K562 (cell line): ENCODE measurements around the gene DOK3. TPM values are rescaled to one million over a fixed set of nuclear protein-coding genes. Genes with fewer than 3 reads are reported as not detected.

Experiments
- ATAC-seq: fragments of 200-7000 bp; cut with Tn5 transposase; 3 replicates; pipeline ENCODE4 v1.9.1; 2020; ENCODE audit warnings: moderate library complexity
- BruUV-seq: library from RNA; stranded (reverse); fragments of 400-500 nt; replicated peaks from 2 replicates; lab custom pipeline; 2021; lab: Mats Ljungman, UMichigan
- CTCF ChIA-PET: fragments of 300-600 bp; formaldehyde crosslinking; extraction: SDS; loops from one replicate; lab custom pipeline; 2021; ENCODE audit warnings: low intra/inter-chr PET ratio; lab: Yijun Ruan, JAX
- POLR2A ChIA-PET: fragments of 300-600, 350-650 bp; sonication (Branson Sonifier 250); formaldehyde crosslinking; extraction: SDS; loops from one replicate; lab custom pipeline; 2021; ENCODE audit warnings: antibody characterized with exemption, inconsistent platforms; lab: Yijun Ruan, JAX
- DNase-seq, 4 experiments: peaks; one replicate each; pipeline versions ENCODE4 v3.0.0 to v3.0.0-alpha.2; 2011 to 2018; ENCODE audit warnings: low spot score in 3 of 4, mixed read lengths in 3 of 4; ENCODE audit errors: extremely low read depth in 1 of 4
- FAIRE-seq: peaks from 2 replicates; lab custom pipeline; 2011; peaks lifted over from hg19 to GRCh38; lab: Jason Lieb, UNC
- H2AFZ ChIP-seq: 2 replicates; pipeline ENCODE4 v1.6.0; 2011; ENCODE audit warnings: low read depth, low read length, control low read depth, inconsistent platforms
- H3K27ac ChIP-seq: fragments of 200-600 bp; 3 replicates; pipeline ENCODE4 v1.8.0; 2011; ENCODE audit warnings: low read depth, mild to moderate bottlenecking, control low read depth, inconsistent platforms, low read length, moderate library complexity, mixed read lengths; ENCODE audit errors: extremely low read depth
- H3K27me3 ChIP-seq, 2 experiments: fragments of 300-600 bp in 1 of 2; 2 replicates in 1 of 2; 3 replicates in 1 of 2; pipeline versions ENCODE4 v1.6.0 to v1.8.0; 2011; ENCODE audit warnings: inconsistent platforms in 2 of 2, low read length in 2 of 2, mild to moderate bottlenecking in 1 of 2, mixed read lengths in 1 of 2, moderate library complexity in 1 of 2; ENCODE audit not compliant: control insufficient read depth in 2 of 2, insufficient read depth in 2 of 2
- H3K36me3 ChIP-seq: fragments of 300-600 bp; 3 replicates; pipeline ENCODE4 v1.8.0; 2011; ENCODE audit warnings: mild to moderate bottlenecking, low read length, inconsistent platforms; ENCODE audit not compliant: control insufficient read depth, insufficient read depth
- H3K4me1 ChIP-seq, 2 experiments: fragments of 200-600 bp in 1 of 2; replicated peaks in 1 of 2; 2 replicates in 1 of 2; 3 replicates in 1 of 2; pipeline versions ENCODE4 v1.5.1 to v1.8.0; 2011; ENCODE audit warnings: inconsistent platforms in 2 of 2, low read length in 2 of 2, mild to moderate bottlenecking in 1 of 2, mixed read lengths in 1 of 2, moderate library complexity in 1 of 2; ENCODE audit not compliant: control insufficient read depth in 2 of 2, insufficient read depth in 2 of 2
- H3K4me2 ChIP-seq: 2 replicates; pipeline ENCODE4 v1.6.1; 2011; ENCODE audit warnings: low read length, control low read depth, inconsistent platforms, mixed read lengths; ENCODE audit not compliant: insufficient read depth
- H3K4me3 ChIP-seq: fragments of 200-600 bp; sonication (generic), shearing (Covaris generic); 2 replicates; pipeline ENCODE4 v1.5.1; 2016; ENCODE audit warnings: control low read depth, inconsistent platforms
- H3K79me2 ChIP-seq: fragments of 200-600 bp; 3 replicates; pipeline ENCODE4 v1.8.0; 2011; ENCODE audit warnings: low read length, inconsistent platforms; ENCODE audit not compliant: control insufficient read depth, insufficient read depth
- H3K9ac ChIP-seq, 2 experiments: 2 replicates each; pipeline versions ENCODE4 v1.6.0 to v1.6.1; 2011; ENCODE audit warnings: low read depth in 2 of 2, low read length in 2 of 2, control low read depth in 1 of 2, inconsistent platforms in 1 of 2, mild to moderate bottlenecking in 1 of 2, mixed read lengths in 1 of 2; ENCODE audit not compliant: insufficient read depth in 1 of 2
- H3K9me1 ChIP-seq: one replicate; pipeline ENCODE4 v1.6.0; 2011; ENCODE audit warnings: inconsistent platforms, mild to moderate bottlenecking, low read length, moderate library complexity; ENCODE audit not compliant: control insufficient read depth, insufficient read depth
- H3K9me3 ChIP-seq: replicated peaks from 2 replicates; pipeline ENCODE4 v1.5.1; 2011; ENCODE audit warnings: low read depth, low read length, inconsistent platforms; ENCODE audit not compliant: control insufficient read depth, insufficient read depth
- H4K20me1 ChIP-seq: replicated peaks from 2 replicates; pipeline ENCODE4 v1.6.1; 2011; ENCODE audit warnings: low read length, inconsistent platforms, mixed read lengths; ENCODE audit not compliant: control insufficient read depth, insufficient read depth
- ARID1B ChIP-seq: fragments of 450-650 bp; IDR thresholded peaks from 2 replicates; pipeline ENCODE4 v1.6.1; 2016; ENCODE audit warnings: antibody characterized with exemption, mild to moderate bottlenecking, inconsistent platforms
- FOS ChIP-seq: IDR thresholded peaks from 3 replicates; pipeline ENCODE4 v1.6.1; 2011; ENCODE audit not compliant: insufficient read length; ENCODE audit errors: extremely low read depth
- HNRNPK ChIP-seq: fragments of 200-400 bp; formaldehyde crosslinking; IDR thresholded peaks from one replicate; pipeline ENCODE4 v1.6.1; 2018; ENCODE audit warnings: mild to moderate bottlenecking, low read depth, low read length; ENCODE audit not compliant: poor library complexity, severe bottlenecking
- MAZ ChIP-seq, 2 experiments: fragments of 450-650 bp in 1 of 2; sonication (generic) in 1 of 2; formaldehyde crosslinking; IDR thresholded peaks in 1 of 2; conservative IDR thresholded peaks in 1 of 2; 2 replicates each; pipeline versions ENCODE4 v1.4.0 to v1.5.0; 2020; ENCODE audit warnings: mild to moderate bottlenecking in 1 of 2, missing genetic modification reagents in 1 of 2
- NCOR1 ChIP-seq: fragments of 450-650 bp; IDR thresholded peaks from 2 replicates; pipeline ENCODE4 v1.6.1; 2016; ENCODE audit warnings: mild to moderate bottlenecking, moderate library complexity
- PHF8 ChIP-seq: fragments of 200-600 bp; sonication (generic); IDR thresholded peaks from 2 replicates; pipeline ENCODE4 v1.6.1; 2012; ENCODE audit warnings: mixed run types, mild to moderate bottlenecking, inconsistent platforms, low read length, moderate library complexity, borderline replicate concordance
- POLR2G ChIP-seq: fragments of 200-400 bp; formaldehyde crosslinking; IDR thresholded peaks from 2 replicates; pipeline ENCODE4 v1.6.1; 2017; ENCODE audit warnings: low read depth, mild to moderate bottlenecking, antibody characterized with exemption, low read length, moderate library complexity
- RBBP5 ChIP-seq: fragments of 200-600 bp; sonication (generic); IDR thresholded peaks from 2 replicates; pipeline ENCODE4 v1.6.1; 2012; ENCODE audit warnings: borderline replicate concordance, mild to moderate bottlenecking, low read length, control low read depth, inconsistent platforms; ENCODE audit not compliant: insufficient read depth, poor library complexity, severe bottlenecking
- WHSC1 ChIP-seq: IDR thresholded peaks from one replicate; pipeline ENCODE4 v1.6.1; 2012; ENCODE audit warnings: low read length, control low read depth, inconsistent platforms
- ZBTB7A ChIP-seq: IDR thresholded peaks from 2 replicates; pipeline ENCODE4 v1.6.1; 2011; ENCODE audit warnings: low read depth, mild to moderate bottlenecking, low read length, moderate library complexity, borderline replicate concordance; ENCODE audit not compliant: control insufficient read depth
- ZNF668 ChIP-seq: fragments of 250-450 bp; sonication (Bioruptor Pico); IDR thresholded peaks from 2 replicates; pipeline ENCODE4 v1.8.0; 2022; ENCODE audit warnings: mild to moderate bottlenecking, inconsistent platforms
- WGBS: fragments of 100-300 bp; shearing (Covaris generic); methylation state at CpG from one replicate; pipeline ENCODE4 v1.1.6; 2016; ENCODE audit warnings: low coverage, mixed read lengths; ENCODE audit not compliant: insufficient coverage; ENCODE audit errors: missing lambda C conversion rate; 5-methylcytosine and 5-hydroxymethylcytosine counted together
- in situ Hi-C: fragments of 300-500 bp; cut with MboI; formaldehyde crosslinking; loops from 4 replicates; pipeline ENCODE4 v1.15.0; 2018; ENCODE audit warnings: inconsistent platforms, mixed read lengths
- intact Hi-C: fragments of 100-400 bp; cut with micrococcal nuclease; formaldehyde crosslinking; loops from 2 replicates; pipeline ENCODE4 v1.14.2; 2022
- polyA plus RNA-seq, 8 experiments: library from polyadenylated mRNA; depleted of rRNA in 4 of 8; stranded (reverse) in 5 of 8; unstranded in 3 of 8; fragments of >200 nt; fragmentation: Nextera tagmentation in 2 of 8; fragmentation: Illumina TruSeq in 1 of 8; extraction: Ambion mirVana in 2 of 8; extraction: Trizol in 1 of 8; gene quantifications; 2 replicates each; pipeline versions ENCODE4 v1.2.1 to v1.2.3, GENCODE V29; 2011 to 2014; ENCODE audit warnings: inconsistent platforms in 1 of 8, missing spikeins in 1 of 8
- total RNA-seq, 7 experiments: library from RNA; depleted of rRNA in 6 of 7; stranded (reverse); fragments of >200 nt in 6 of 7; fragmentation: Illumina TruSeq in 2 of 7; extraction: Trizol in 2 of 7; gene quantifications; 2 replicates each; pipeline versions ENCODE4 v1.2.1 to v1.2.3, GENCODE V29; 2011 to 2021; ENCODE audit warnings: low replicate concordance in 1 of 7
- TF ChIP-seq, protein P1 (sequence below): sonication (generic); formaldehyde crosslinking; IDR thresholded peaks from 2 replicates; pipeline ENCODE4 v1.8.0; 2022; ENCODE audit warnings: mild to moderate bottlenecking, missing genetic modification reagents
- TF ChIP-seq, protein P2 (sequence below): sonication (generic); formaldehyde crosslinking; IDR thresholded peaks from 2 replicates; pipeline ENCODE4 v1.9.0; 2022; ENCODE audit warnings: mild to moderate bottlenecking, missing genetic modification reagents

The DOK3 gene
- total and polyA plus RNA-seq, 9 of the 15 experiments (the other 6 are each of a cell fraction or from before 2014, with no cell fraction given): 1.3 to 23.0 (median 8.0) TPM

DNA sequence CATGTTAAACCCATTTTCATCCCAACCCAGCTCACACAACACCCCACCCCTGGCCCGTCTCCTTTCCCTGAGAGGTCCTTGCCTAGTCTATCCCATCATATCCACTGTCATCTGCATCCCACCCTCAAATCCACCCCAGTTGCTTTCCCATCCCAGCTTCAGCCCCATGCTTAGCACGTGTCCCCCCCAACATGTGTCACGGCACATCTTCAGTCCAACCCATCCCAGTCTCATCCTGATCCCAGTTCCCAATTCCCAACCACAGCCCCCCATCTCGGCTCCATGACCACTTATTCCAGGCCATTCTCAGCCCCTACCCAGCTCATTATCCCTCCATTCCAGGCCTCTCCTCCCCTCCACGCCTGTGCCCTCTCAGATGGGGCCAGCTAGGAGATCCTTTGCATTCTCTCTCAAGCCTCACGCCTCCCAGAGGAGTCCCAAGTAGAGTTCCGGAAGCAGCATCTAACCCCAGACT, 35.6 kb downstream of the DOK3 start (continued):
- TF ChIP-seq ARID1B: 0 out of 2 replicates have a peak, but pooled peaks have one; percentile 9
- TF ChIP-seq, protein P1, sequence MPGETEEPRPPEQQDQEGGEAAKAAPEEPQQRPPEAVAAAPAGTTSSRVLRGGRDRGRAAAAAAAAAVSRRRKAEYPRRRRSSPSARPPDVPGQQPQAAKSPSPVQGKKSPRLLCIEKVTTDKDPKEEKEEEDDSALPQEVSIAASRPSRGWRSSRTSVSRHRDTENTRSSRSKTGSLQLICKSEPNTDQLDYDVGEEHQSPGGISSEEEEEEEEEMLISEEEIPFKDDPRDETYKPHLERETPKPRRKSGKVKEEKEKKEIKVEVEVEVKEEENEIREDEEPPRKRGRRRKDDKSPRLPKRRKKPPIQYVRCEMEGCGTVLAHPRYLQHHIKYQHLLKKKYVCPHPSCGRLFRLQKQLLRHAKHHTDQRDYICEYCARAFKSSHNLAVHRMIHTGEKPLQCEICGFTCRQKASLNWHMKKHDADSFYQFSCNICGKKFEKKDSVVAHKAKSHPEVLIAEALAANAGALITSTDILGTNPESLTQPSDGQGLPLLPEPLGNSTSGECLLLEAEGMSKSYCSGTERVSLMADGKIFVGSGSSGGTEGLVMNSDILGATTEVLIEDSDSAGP (CRISPR knock-in tag): no peak
- TF ChIP-seq, protein P2, sequence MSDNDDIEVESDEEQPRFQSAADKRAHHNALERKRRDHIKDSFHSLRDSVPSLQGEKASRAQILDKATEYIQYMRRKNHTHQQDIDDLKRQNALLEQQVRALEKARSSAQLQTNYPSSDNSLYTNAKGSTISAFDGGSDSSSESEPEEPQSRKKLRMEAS: peak; percentile 56
- TF ChIP-seq NCOR1: no peak
- TF ChIP-seq WHSC1: no peak

DNA sequence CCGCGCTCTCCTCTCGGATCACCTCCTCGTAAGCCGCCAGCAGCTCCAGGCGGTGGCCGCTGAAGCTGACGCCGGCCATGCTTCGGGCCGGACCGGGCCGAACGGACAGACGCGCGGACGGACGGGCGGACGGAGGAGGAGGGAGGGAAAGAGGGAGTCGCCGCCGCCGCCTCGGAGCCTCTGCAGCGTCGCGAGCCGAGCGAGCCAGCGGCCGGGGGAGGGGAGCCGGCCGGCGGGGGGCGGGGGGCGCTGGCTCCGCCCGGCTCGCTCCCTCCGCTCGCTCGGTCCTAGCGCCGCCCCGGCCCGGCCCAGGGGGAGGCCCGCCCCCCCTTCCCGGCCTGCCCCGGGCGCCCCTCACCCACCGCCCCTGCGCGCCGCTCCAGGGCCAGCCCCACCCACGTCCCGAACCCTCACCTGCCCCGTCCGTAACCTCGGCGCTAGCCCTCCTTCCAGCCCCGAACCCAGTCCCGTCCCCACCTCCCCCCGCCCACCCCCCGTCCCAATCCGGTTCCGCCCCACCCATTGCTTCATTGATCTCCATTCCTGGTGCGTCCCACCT, 36.1 kb downstream of the DOK3 start, which contains the start of gene DBN1:
TSS of gene DBN1 (minus strand) at position 192 of the 559 bp plus-strand sequence. CDS start at position 79, 113 bp downstream.
- Histone ChIP-seq H3K4me2 (peak within 1 kb of the TSS; percentile 82), H3K79me2 (peaks cover 36% of the 10 kb centered on the region), H3K9me1 (no peaks in the 10 kb centered on the region), H3K4me1 (peaks cover 21 to 71% of the 10 kb centered on the region in 2 experiments), H3K27ac (peak within 1 kb of the TSS; percentile 79), H3K36me3 (peaks cover 21% of the 10 kb centered on the region; the same call in 1 of the 3 replicates), H3K4me3 (peak within 1 kb of the TSS; percentile 65), H3K27me3 (no peaks in the 10 kb centered on the region), H4K20me1 (no peaks in the 10 kb centered on the region; the same call in 1 of the 2 replicates), H2AFZ (peak within 1 kb of the TSS; percentile 78), H3K9me3 (no peaks in the 10 kb centered on the region), H3K9ac (peak within 1 kb of the TSS; percentile 77 to 97)
- DNase-seq (peak; percentile 70 to 96 (median 94)), FAIRE-seq (no peak), ATAC-seq (peak; percentile 85)
- in situ Hi-C loops (no loop called here), intact Hi-C loops (no loop called here)
- no TSS peak for BruUV-seq
- POLR2A ChIA-PET: interaction anchor here (0.7 to 1.7 kb wide), 7 partner anchors 10 to 25 kb away, joined by 3 to 10 read pairs (median 4); no protein-coding TSS in a partner anchor
- CTCF ChIA-PET: interaction anchor here (0.6 kb wide), 1 partner anchor 20 kb away, joined by 3 read pairs; no protein-coding TSS in a partner anchor
- 4% methylated on average over 8 of the region's 69 CpGs for WGBS
- peak; percentile 49; the same call in 1 of the 2 replicates for TF ChIP-seq PHF8
- TF ChIP-seq ZBTB7A: peak; percentile 94; the same call in 1 of the 2 replicates
- TF ChIP-seq MAZ (CRISPR knock-in tag; conservative IDR thresholded peaks at IDR 0.05 in 1 of 2, IDR thresholded peaks at IDR 0.05 in 1 of 2): peak in 1 of 2 experiments; percentile 28; a peak in 1 of 4 replicates
- TF ChIP-seq HNRNPK: peak; percentile 40
- TF ChIP-seq FOS: no peak
- peak; percentile 76 for TF ChIP-seq POLR2G
- no peak for TF ChIP-seq ZNF668 (CRISPR knock-in tag)
- TF ChIP-seq RBBP5: peak; percentile 18
